Esophagus squamous epithelium (tissue), 5 donors: Measurements from ENCODE around the gene FGGY. TPM values are rescaled to one million over a fixed set of nuclear protein-coding genes. Genes with fewer than 3 reads are reported as not detected.

Source experiments
- DNase-seq: peaks from one replicate; lab custom pipeline; 2025; lab: John Stamatoyannopoulos, UW
- H3K27ac ChIP-seq, 4 donors: fragments of 200-600 bp; sonication (generic); one replicate each; pipeline ENCODE4 v1.5.1; 2016 to 2019; ENCODE audit warnings: mild to moderate bottlenecking in 1 of 4
- H3K27me3 ChIP-seq, 4 donors: fragments of 200-600 bp; sonication (generic); 1 replicate in 3 of 4; 2 replicates in 1 of 4; pipeline versions ENCODE4 v1.5.1 to v1.6.0; 2017 to 2021; ENCODE audit warnings: antibody characterized with exemption in 1 of 4
- H3K36me3 ChIP-seq, 3 donors: fragments of 200-600 bp; sonication (generic); one replicate each; pipeline ENCODE4 v1.5.1; 2016 to 2019
- H3K4me1 ChIP-seq, 3 donors: fragments of 200-600 bp; sonication (generic); one replicate each; pipeline ENCODE4 v1.5.1; 2017 to 2019
- H3K4me3 ChIP-seq, 4 donors: fragments of 200-600 bp; sonication (generic); 1 replicate in 3 of 4; 2 replicates in 1 of 4; pipeline ENCODE4 v1.5.1; 2016 to 2019; ENCODE audit warnings: mild to moderate bottlenecking in 2 of 4, moderate library complexity in 1 of 4
- H3K9me3 ChIP-seq, 3 donors: fragments of 200-600 bp; sonication (generic); one replicate each; pipeline ENCODE4 v1.5.1; 2016 to 2019
- CTCF ChIP-seq, 6 experiments: fragments of 450-650 bp in 4 of 6; fragments of 200-600 bp in 2 of 6; sonication (generic) in 2 of 6; IDR thresholded peaks; one replicate each; pipeline ENCODE4 v1.5.1; 2016 to 2019; ENCODE audit warnings: antibody characterized with exemption in 6 of 6, mild to moderate bottlenecking in 4 of 6, moderate library complexity in 4 of 6
- POLR2A ChIP-seq, 4 donors: fragments of 450-650 bp; IDR thresholded peaks; one replicate each; pipeline ENCODE4 v1.6.1; 2017; ENCODE audit warnings: antibody characterized with exemption in 4 of 4, mild to moderate bottlenecking in 4 of 4, moderate library complexity in 3 of 4
- WGBS, 2 donors: methylation state at CpG; one replicate each; pipeline ENCODE4 v1.1.5; 2018; 5-methylcytosine and 5-hydroxymethylcytosine counted together
- intact Hi-C: fragments of 100-400 bp; cut with DNase I; formaldehyde crosslinking; loops from one replicate; pipeline ENCODE4 v1.15.0; 2022
- total RNA-seq, 4 donors: library from RNA; depleted of rRNA; stranded (reverse); fragments of >200 nt; gene quantifications; one replicate each; pipeline ENCODE4 v1.1.0, GENCODE V29; 2016
- donor health status: DM: yes; HTN: yes; CAD: no.

FGGY gene
- total RNA-seq, 4 donors from 2014 or later = 6.0 to 18.1 (median 9.3) TPM

DNA sequence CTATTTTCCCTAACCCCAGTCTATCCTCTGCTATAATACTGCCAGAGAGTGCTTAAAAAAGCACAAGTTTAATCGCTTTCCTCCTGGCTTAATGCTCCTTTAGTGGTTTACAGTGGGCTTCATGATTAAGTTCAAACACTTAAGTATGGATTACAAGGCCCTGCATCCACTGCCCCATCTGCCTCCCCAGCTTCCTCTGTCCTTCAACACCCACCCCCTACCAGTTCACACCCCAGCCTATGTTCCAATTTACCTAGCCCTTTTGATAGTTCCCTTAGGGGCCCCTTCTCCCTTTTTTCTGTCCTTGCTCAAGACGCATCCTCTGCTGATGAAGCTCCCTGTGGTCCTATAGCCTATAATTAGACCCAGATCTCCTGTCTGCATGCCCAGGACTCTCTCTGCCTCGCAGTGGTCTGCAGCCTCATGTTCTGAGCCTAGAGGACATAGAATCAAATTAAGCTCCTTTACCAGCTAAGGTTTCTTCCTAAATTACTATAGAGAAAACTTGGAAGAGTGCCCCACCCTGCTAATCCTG, 212.5 kb downstream of the FGGY start:
- no peaks in the 10 kb centered on the region for H3K36me3 ChIP-seq
- no peak for DNase-seq
- H3K27ac ChIP-seq = no peak overlapping the region
- TF ChIP-seq CTCF (IDR thresholded peaks at IDR 0.05) (no peak), POLR2A (IDR thresholded peaks at IDR 0.05) (no peak)
- intact Hi-C loops = no loop called here
- H3K4me1 ChIP-seq = peaks cover 11 to 32% (median 13%) of the 10 kb centered on the region in 3 donors
- no peaks in the 10 kb centered on the region for H3K9me3 ChIP-seq
- no peak overlapping the region for H3K4me3 ChIP-seq
- no peaks in the 10 kb centered on the region for H3K27me3 ChIP-seq
- WGBS, 2 donors = 80 to 83% methylated on average over 3 of the region's 3 CpGs

DNA sequence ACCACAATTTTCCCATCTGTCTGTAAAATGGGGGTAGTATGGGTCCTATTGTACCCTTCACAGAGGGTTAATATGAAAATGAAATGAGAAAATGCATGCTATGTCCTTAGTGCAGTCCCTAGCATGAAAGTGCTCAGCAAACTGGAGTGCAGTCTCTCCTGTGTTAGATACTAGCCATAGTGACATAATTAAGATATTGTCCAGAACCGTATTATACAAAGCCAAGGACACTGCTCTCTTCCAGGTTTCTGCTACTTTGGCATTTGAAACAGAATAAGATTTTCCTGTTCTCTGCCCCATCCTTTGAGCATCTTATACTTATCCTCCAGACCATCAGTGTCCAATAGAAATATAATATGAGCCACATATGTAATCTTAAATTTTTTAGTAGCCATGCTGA, 213.4 kb downstream of the FGGY start:
- H3K4me3 ChIP-seq = no peak overlapping the region
- H3K4me1 ChIP-seq = peaks cover 10 to 28% (median 13%) of the 10 kb centered on the region in 3 donors
- intact Hi-C loops = no loop called here
- 83 to 88% methylated on average over 1 of the region's 1 CpG for WGBS, 2 donors
- no peaks in the 10 kb centered on the region for H3K36me3 ChIP-seq
- DNase-seq = no peak
- TF ChIP-seq POLR2A (IDR thresholded peaks at IDR 0.05) = no peak
- TF ChIP-seq CTCF (IDR thresholded peaks at IDR 0.05) = no peak
- no peaks in the 10 kb centered on the region for H3K9me3 ChIP-seq
- H3K27ac ChIP-seq = no peak overlapping the region
- H3K27me3 ChIP-seq = no peaks in the 10 kb centered on the region

GRCh38 chr1:59511476-59512465, 214.9 kb downstream of the FGGY start:
- no peak for DNase-seq
- no peaks in the 10 kb centered on the region for H3K27me3 ChIP-seq
- no peak overlapping the region for H3K4me3 ChIP-seq
- 98 to 99% methylated on average over 7 of the region's 7 CpGs for WGBS, 2 donors
- intact Hi-C loops = no loop called here
- H3K4me1 ChIP-seq = peaks cover 0 to 13% (median 6%) of the 10 kb centered on the region in 3 donors
- TF ChIP-seq POLR2A (IDR thresholded peaks at IDR 0.05) (no peak), CTCF (IDR thresholded peaks at IDR 0.05) (no peak)
- H3K36me3 ChIP-seq = no peaks in the 10 kb centered on the region
- no peak overlapping the region for H3K27ac ChIP-seq
- H3K9me3 ChIP-seq = no peaks in the 10 kb centered on the region

DNA sequence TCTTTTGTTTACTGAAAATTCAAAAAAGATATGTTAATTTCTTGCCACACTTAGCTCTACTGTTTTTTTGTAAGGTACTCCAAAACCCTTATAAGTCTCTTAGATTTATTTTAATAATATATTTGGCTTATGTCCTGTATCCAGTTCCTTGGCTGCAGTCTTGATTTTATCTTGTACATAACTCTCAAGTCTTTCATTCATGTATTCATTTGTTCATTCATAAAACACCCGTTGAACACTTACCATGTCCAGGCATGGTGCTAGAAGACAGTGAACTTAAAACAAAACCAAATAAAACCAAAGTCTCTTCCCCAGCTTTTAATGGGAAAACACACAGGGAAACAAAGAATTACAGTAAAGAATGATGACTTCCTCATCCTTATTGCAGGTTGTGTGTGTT, 215.8 kb downstream of the FGGY start:
- H3K27me3 ChIP-seq = no peaks in the 10 kb centered on the region
- DNase-seq = no peak
- no peak overlapping the region for H3K4me3 ChIP-seq
- 27 to 31% methylated on average over 1 of the region's 1 CpG for WGBS, 2 donors
- H3K4me1 ChIP-seq = peaks cover 0 to 4% (median 0%) of the 10 kb centered on the region in 3 donors
- no peaks in the 10 kb centered on the region for H3K9me3 ChIP-seq
- no peak overlapping the region for H3K27ac ChIP-seq
- no peak for TF ChIP-seq POLR2A (IDR thresholded peaks at IDR 0.05)
- TF ChIP-seq CTCF (IDR thresholded peaks at IDR 0.05) = no peak
- intact Hi-C loops = no loop called here
- no peaks in the 10 kb centered on the region for H3K36me3 ChIP-seq
